HL-60 (cell line): Measurements from ENCODE around the gene ERFE.

Experiments
- DNase-seq, 2 experiments: peaks; one replicate each; pipeline ENCODE4 v3.0.0-alpha.2; 2010 to 2020; ENCODE audit warnings: low read depth in 1 of 2, low spot score in 1 of 2
- H3K27ac ChIP-seq: fragments of 250-450 bp; sonication (Bioruptor Pico); replicated peaks from 2 replicates; pipeline ENCODE4 v1.5.1; 2020; ENCODE audit warnings: mild to moderate bottlenecking, moderate library complexity
- H3K27me3 ChIP-seq: fragments of 250-450 bp; sonication (Bioruptor Pico); 2 replicates; pipeline ENCODE4 v1.5.1; 2021; ENCODE audit warnings: mild to moderate bottlenecking, moderate library complexity; ENCODE audit not compliant: insufficient read depth, poor library complexity, severe bottlenecking
- H3K4me3 ChIP-seq: replicated peaks from 2 replicates; pipeline ENCODE4 v1.5.1; 2011; ENCODE audit warnings: mild to moderate bottlenecking, control low read depth, low read length; ENCODE audit not compliant: insufficient read depth
- CTCF ChIP-seq: IDR thresholded peaks from one replicate; pipeline ENCODE4 v1.5.1; 2011; ENCODE audit warnings: low read length, control low read depth, inconsistent platforms; ENCODE audit not compliant: insufficient read depth
- GABPA ChIP-seq: IDR thresholded peaks from 2 replicates; pipeline ENCODE4 v1.6.1; 2012; ENCODE audit warnings: low read depth
- POLR2AphosphoS5 ChIP-seq: IDR thresholded peaks from 2 replicates; pipeline ENCODE4 v1.6.1; 2012; ENCODE audit warnings: low read depth
- SPI1 ChIP-seq: IDR thresholded peaks from 2 replicates; pipeline ENCODE4 v1.6.1; 2012; ENCODE audit warnings: low read depth, mild to moderate bottlenecking, borderline replicate concordance
- TF ChIP-seq, protein P1 (sequence below): IDR thresholded peaks from 2 replicates; pipeline ENCODE4 v1.6.1; 2012; ENCODE audit warnings: low read depth; ENCODE audit not compliant: insufficient replicate concordance

Gene ERFE

DNA sequence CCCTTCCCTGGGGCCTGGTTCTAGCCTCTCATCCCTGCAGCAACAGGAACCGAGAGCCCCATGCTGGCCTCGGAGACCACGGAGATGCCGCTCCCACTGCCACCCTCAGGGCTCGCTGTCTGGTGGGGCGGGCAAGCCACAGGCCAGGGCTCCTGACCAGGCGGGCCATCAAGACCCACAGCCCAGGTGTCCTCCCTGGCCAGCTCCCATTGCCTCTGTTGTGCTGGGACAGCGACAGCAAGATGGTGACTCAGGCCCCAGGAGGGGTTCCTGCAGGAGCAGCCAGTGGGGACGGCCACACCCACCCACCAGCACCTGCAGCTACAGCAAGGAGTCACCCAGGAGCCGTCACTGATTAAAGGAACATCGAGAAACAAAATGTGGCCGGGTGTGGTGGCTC lies 12.9 kb upstream of the ERFE start:
- Histone ChIP-seq H3K4me3 (no peak overlapping the region), H3K27ac (no peak overlapping the region), H3K27me3 (no peaks in the 10 kb centered on the region)
- TF ChIP-seq POLR2AphosphoS5 (no peak), GABPA (no peak), SPI1 (no peak), CTCF (no peak)
- TF ChIP-seq, protein P1, sequence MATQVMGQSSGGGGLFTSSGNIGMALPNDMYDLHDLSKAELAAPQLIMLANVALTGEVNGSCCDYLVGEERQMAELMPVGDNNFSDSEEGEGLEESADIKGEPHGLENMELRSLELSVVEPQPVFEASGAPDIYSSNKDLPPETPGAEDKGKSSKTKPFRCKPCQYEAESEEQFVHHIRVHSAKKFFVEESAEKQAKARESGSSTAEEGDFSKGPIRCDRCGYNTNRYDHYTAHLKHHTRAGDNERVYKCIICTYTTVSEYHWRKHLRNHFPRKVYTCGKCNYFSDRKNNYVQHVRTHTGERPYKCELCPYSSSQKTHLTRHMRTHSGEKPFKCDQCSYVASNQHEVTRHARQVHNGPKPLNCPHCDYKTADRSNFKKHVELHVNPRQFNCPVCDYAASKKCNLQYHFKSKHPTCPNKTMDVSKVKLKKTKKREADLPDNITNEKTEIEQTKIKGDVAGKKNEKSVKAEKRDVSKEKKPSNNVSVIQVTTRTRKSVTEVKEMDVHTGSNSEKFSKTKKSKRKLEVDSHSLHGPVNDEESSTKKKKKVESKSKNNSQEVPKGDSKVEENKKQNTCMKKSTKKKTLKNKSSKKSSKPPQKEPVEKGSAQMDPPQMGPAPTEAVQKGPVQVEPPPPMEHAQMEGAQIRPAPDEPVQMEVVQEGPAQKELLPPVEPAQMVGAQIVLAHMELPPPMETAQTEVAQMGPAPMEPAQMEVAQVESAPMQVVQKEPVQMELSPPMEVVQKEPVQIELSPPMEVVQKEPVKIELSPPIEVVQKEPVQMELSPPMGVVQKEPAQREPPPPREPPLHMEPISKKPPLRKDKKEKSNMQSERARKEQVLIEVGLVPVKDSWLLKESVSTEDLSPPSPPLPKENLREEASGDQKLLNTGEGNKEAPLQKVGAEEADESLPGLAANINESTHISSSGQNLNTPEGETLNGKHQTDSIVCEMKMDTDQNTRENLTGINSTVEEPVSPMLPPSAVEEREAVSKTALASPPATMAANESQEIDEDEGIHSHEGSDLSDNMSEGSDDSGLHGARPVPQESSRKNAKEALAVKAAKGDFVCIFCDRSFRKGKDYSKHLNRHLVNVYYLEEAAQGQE = no peak
- DNase-seq = no peak

DNA sequence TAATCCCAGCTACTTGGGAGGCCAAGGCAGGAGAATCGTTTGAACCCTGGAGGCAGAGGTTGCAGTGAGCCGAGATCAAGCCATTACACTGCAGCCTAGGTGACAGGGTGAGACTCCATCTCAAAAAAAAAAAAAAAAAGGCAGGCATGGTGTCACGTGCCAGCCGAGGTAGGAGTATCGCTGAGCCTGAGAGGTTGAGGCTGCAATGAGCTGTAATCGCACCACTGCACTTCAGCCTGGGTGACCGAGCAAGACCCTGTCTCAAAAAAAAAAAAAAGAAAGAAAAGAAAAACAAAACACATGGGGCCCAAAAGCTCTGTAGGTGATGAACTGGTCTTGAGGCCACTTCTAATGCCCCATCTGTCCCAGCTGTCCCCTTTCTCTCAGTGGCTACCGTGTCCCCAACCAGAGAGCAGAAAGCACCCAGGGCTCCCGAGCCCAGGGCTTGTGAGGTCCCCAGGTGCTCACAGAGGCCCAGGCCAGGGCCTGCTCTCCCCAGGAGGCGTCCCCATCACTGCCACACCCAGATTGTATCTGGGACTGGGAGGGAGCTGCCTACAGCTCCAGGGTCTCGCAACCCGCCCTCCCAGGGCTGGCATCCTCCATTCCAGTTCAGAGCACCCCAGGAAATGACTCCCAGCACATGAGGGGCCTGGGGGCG lies 11.8 kb upstream of the ERFE start:
- Histone ChIP-seq H3K27me3 (no peaks in the 10 kb centered on the region), H3K27ac (no peak overlapping the region), H3K4me3 (no peak overlapping the region)
- DNase-seq = no peak
- TF ChIP-seq POLR2AphosphoS5 (no peak), GABPA (no peak)
- TF ChIP-seq, protein P1 = no peak

DNA sequence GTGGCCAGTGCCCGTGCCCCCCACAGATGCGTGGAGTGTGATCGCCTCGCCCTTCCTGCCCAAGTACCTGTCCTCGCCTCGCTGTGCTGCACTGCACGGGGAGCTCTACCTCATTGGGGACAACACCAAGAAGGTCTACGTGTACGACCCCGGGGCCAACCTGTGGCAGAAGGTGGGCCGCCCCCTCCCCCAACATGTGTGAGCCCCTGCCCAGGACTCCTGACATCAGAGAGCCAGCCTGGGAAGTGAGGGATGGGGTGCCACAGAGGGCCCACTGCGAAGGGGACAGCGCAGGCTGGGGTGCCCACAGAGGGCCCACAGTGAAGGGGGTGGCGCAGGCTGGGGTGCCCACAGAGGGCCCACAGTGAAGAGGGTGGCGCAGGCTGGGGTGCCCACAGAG lies 9.8 kb upstream of the ERFE start:
- TF ChIP-seq GABPA = no peak
- no peak for DNase-seq
- Histone ChIP-seq H3K27me3 (no peaks in the 10 kb centered on the region), H3K4me3 (no peak overlapping the region), H3K27ac (no peak overlapping the region)

GRCh38 chr2:238149841-238150572 lies 8.8 kb upstream of the ERFE start:
- H3K4me3 ChIP-seq = no peak overlapping the region
- no peak overlapping the region for H3K27ac ChIP-seq
- TF ChIP-seq GABPA (no peak), POLR2AphosphoS5 (no peak), SPI1 (no peak), CTCF (no peak)
- TF ChIP-seq, protein P1 = no peak
- no peak for DNase-seq
- H3K27me3 ChIP-seq = no peaks in the 10 kb centered on the region
